Measurements from ENCODE around the gene MAOB.

Gene MAOB

DNA sequence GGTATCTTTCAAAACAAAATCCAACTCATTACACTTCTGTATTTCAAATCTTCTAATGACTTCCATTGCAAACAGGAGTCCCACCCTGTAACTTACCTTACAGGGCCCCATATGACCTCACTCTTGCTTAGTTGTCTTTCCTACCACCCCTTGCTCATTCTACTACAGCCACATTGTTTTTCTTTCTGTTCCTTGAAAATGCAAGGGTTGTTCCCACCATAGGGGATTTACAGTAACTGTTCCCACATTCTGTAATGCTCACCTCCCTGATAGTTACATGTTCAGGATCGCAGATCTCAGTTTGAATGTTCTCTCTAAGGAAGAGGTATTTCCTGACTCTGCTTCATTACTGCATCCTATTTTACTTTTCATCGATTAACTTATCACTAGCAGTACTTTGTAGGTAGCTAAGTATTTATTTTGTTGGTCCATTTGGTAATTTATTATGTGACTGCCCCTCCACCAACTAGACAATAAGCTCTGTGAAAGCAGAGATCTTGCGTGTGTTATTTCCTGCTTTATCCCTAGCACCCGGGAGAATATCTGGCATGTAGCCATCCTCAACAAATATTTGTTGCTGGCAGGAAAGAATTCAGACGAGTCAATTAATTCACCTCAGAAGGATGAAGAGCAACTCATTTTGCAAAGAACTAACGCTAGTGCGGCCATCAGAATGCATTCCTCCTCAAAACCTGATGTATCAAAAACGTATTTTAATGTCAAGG is 21.4 kb downstream of the MAOB start:
- DNase-seq = no peak

DNA sequence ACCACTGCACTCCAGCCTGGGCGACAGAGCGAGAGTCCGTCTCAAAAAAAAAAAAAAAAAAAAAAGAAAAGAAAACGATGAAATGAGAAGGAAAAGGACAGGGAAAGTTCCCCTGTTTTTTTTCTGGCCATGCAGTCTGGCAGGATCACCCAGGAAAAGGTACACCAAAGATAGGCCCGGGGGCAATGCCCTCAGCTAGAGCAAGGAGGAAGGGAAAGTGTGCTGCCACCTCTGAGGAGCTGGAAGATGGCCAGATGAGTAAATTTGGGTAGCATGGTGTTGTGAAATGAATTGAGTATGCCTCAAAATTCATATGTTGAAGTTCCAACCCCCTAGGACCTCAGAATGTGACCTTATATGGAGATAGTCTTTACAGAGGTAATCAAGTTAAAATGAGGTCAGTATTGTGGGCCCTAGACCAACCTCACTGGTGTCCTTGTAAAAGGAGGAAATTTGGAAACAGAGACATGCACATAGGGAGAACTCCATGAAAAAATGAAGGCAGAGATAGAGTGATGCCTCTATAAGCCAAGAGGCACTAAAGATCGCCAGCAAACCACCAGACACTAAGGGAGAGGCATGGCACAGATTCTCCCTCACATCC is 28.9 kb downstream of the MAOB start:
- no peak for DNase-seq

- DNase-seq = no peak
These were observed 31.6 kb downstream of the MAOB start for GRCh38 chrX:43850629-43851028.

- no peak for DNase-seq
These were observed 33.1 kb downstream of the MAOB start for GRCh38 chrX:43849173-43849572.

GRCh38 chrX:43847352-43847751 is 34.9 kb downstream of the MAOB start:
- DNase-seq = no peak

GRCh38 chrX:43846558-43846957 is 35.7 kb downstream of the MAOB start:
- DNase-seq = no peak

- no peak for DNase-seq
These were observed 36.5 kb downstream of the MAOB start for GRCh38 chrX:43845776-43846175.

DNA sequence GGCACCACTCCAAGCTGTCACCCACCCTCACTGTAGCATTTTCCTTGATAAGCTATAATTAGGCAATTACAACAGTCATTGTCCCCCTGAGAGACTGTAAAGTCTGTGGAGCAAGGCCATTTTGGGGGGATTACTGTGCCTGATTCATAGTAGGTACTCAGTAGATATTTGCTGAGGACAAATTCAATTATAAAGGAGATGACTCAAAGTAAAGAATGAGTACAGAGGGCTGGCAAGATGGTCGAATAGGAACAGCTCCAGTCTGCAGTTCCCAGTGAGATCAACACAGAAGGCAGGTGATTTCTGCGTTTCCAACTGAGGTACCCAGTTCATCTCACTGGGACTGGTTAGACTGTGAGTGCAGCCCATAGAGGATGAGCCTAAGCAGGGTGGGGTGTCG is 42.0 kb downstream of the MAOB start:
- no peak for DNase-seq

DNA sequence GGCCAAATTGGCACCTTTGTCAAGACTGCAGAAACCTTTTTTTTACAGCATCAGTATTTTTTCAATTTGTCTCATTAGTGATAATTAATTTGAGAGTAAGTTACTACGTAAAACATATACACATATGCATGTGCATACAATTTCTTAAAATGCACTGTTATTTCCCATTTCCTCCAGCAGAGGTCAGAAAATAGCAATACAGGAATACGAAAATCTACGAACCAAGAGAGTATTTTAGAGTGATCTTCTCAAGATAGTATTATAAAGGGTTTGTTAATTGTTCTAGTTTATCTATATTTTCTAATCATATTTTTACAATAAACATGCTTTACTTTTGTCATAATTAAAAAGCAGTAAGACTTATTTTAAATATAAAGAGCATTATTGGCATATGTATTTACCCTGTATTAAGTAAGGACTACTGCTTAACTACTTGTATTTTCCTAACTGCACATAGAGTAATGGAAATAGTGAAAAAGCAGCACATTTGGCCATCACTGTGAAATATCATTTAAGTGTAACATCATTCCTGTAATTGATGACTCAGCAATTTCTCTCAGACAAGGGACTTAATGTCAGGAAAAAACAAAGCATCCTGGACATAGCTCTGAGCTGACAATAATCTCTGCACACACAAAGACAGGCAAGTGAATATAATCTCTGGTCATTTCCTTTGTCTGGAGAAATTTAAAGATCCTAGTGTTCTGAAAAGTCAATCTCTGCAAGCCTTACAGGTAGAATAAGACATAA is 45.6 kb downstream of the MAOB start:
- peak; percentile 22 for DNase-seq

DNA sequence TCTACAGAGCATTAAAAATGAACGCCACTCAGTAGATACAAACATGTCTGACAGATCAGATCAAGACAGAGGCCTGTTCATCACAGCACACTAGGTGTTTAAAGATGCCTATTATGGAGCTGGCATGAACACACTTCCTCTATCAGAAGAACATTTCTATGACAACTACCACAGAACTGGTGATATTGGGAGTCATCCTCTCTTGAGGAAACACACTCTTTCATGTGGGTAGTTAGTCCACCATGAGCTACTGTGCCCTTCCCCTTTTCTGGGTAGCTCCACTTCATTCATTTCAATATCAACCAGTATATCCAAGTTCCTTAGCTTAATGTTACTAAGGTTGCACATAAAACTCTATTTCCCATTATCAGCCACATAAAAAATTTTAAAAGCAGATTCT is 46.7 kb downstream of the MAOB start:
- DNase-seq = no peak

GRCh38 chrX:43827791-43828190 is 54.5 kb downstream of the MAOB start:
- no peak for DNase-seq

GRCh38 chrX:43822014-43822413 is 60.2 kb downstream of the MAOB start:
- DNase-seq = no peak

GRCh38 chrX:43817444-43817843 is 64.8 kb downstream of the MAOB start:
- DNase-seq = no peak

- DNase-seq = no peak
These were observed 67.0 kb downstream of the MAOB start for GRCh38 chrX:43815209-43815608.

DNA sequence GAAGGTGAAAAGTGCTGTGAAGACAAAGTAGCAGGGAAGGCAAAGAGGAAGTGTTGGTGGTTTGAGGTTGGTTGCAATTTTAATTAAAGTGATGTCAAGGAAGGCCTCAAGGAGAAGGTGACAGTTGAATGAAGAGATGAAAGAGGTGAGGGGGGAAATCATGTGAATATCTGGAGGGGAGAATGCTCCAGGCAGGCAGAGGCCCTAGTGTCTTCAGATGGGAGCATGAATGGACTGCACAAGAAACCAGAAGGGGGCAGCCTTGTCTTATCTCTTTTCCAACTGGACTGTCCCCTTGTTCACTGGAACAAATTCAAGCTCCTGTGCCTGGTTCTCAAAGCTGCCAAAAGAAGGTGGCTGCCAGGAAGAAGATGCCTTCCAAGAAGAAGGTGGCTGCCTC is 68.4 kb downstream of the MAOB start:
- no peak for DNase-seq

GRCh38 chrX:43813319-43813718 is 68.9 kb downstream of the MAOB start:
- DNase-seq = no peak

DNA sequence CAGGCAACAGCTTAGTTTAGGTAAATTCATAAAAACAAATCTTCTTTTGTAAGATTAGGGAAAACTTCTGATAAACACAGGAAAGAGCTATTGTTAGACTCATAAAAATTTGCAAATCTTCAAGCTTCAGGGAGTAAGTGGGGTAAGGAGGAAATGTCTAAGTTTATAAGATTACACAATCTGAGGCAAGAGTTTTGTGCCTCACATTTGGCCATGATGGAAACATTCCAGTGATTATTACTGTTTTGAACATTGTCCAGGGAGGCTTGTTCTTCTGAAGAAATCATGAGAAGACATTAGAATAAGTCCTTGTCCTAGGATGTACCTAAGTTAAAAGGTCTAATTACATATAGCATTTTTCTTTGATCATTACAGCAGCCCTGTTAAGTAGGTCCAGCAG is 72.8 kb downstream of the MAOB start:
- DNase-seq = no peak

DNA sequence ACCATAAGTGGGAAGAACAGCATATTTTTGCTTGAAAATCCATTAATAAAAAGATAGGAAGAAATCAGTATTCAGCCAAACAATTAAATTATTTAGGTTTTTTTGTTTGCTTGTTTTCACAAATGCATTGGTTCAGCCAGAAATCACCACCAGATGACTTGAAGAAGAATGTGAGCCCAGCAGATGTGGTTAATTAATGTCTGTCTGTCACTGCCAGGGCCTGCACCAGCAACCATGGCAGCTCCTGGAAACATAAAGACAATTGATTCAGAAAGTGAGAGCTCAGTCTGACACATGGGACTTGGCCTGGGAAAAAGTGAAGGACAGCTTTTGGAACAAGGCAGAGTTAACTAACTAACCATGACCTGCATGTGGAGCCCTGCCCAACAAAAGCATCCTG is 74.0 kb downstream of the MAOB start:
- DNase-seq = no peak

- no peak for DNase-seq
These were observed 76.7 kb downstream of the MAOB start for GRCh38 chrX:43805579-43805978.

DNA sequence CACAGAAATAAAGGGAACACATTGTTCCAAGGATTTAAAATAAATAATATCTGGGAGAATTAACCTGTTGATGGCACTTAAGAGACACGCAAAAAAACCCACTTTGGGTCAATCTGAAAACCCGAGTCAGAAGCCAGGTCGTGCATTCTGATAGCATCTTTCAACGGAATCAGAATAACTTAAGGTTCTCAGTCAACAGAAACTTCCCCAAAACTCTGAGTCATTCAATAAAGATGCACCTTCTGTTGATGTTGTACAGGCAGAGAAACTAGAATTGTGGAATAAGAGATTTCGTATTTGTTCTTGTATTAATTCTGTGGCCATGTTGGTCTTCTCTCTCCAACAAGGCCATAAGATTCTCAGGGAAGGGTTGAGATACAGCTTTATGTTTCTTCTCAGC is 78.2 kb downstream of the MAOB start:
- DNase-seq = no peak

DNA sequence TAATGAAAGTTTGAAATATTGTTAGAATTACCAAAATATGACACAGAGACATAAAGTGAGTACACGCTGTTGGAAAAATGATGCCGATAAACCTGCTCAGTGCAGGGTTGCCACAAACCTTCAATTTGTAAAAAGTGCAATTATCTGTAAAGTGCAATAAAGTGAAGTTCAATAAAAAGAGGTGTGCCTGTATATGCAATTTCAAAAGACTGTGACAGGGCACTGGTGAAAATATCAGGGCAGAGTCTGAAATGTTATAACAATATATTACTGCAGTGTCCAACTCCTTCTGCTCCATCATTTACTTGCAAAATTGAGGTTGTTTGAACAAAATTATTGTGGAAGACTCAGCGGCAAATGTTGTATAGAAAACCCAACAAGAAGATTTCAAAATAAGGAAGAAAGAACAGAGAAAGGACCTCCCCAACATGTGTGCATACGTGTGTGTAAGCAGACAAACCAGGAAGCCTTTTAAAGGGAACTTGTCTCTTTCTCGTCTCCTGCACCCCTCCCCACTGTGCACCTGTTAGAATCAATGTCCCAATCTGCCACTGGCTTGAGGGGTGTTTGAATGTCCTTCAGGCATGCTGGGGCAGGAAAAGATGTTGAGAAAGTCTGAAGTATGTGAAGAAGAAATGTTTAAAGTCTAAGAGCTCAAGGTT is 96.2 kb downstream of the MAOB start:
- no peak for DNase-seq

GRCh38 chrX:43758044-43758443 is 124.2 kb downstream of the MAOB start:
- no peak for DNase-seq

DNA sequence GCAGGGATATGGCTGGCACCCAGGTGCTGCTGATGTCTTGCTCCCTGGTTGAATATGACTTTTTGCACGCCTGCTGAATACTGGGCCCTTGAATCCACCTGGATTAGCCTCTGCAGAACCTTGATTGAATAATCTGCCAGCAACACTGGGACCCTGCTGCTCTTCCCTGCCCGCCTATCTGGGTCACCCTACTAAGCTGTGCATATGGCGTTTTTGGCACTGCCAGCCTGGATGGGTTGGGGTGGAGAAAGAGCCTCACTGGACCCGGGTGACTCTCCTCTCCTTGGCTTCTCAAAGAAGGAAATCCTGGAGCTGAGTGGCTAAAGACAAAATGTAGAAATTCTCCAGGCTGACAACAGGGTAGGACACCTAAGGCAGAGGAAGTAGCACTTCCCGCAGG is 126.2 kb downstream of the MAOB start:
- DNase-seq = no peak

DNA sequence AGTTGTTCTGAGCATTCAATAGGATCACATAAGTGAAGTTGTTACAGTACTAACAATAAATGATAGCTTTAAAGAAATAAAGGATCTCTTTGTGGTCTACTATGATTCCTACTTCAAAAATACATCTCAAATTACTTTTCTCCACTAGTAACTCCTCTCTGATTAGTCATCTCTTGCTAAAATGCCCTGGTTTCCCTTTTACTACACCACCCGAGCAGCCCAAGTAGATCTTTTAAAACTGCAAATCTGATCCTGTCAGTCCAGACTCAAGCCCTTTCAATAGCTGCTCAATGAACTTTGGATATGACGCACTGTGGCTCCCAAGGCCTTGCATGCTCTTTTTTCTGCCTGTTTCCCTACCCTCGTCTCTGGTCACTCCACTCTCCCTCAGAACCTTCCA is 128.6 kb downstream of the MAOB start:
- DNase-seq = no peak

Measured in CD4-positive, alpha-beta T cell treated with Interleukin-17A for 1 hour (primary cell).